Loucy (cell line): ENCODE data around the gene SLC30A3.

ENCODE experiments used
- H2AFZ ChIP-seq: fragments of 200-600 bp; sonication (generic); 2 replicates; pipeline ENCODE4 v1.6.0; 2016; ENCODE audit warnings: antibody characterized with exemption, mild to moderate bottlenecking, low read length, moderate library complexity
- H3F3A ChIP-seq: fragments of 200-600 bp; 2 replicates; pipeline ENCODE4 v1.6.0; 2016; ENCODE audit warnings: antibody characterized with exemption, low read depth, mild to moderate bottlenecking
- H3K27me3 ChIP-seq: fragments of 200-600 bp; sonication (generic); 2 replicates; pipeline ENCODE4 v1.6.1; 2014; ENCODE audit warnings: low read length, mild to moderate bottlenecking; ENCODE audit not compliant: insufficient read depth, poor library complexity, severe bottlenecking
- H3K36me3 ChIP-seq: fragments of 200-600 bp; sonication (generic); 2 replicates; pipeline ENCODE4 v1.6.1; 2016; ENCODE audit warnings: low read length; ENCODE audit not compliant: insufficient read depth
- H3K4me1 ChIP-seq: fragments of 200-600 bp; sonication (generic); 2 replicates; pipeline ENCODE4 v1.5.1; 2014; ENCODE audit warnings: low read length, mild to moderate bottlenecking; ENCODE audit not compliant: insufficient read depth, poor library complexity, severe bottlenecking
- H3K4me2 ChIP-seq: fragments of 200-600 bp; sonication (generic); 2 replicates; pipeline ENCODE4 v1.6.0; 2014; ENCODE audit warnings: antibody characterized with exemption, low read length, low read depth, mild to moderate bottlenecking; ENCODE audit not compliant: poor library complexity, severe bottlenecking
- H3K4me3 ChIP-seq: fragments of 200-600 bp; sonication (generic); 2 replicates; pipeline ENCODE4 v1.5.1; 2014; ENCODE audit warnings: low read length, mild to moderate bottlenecking, mixed read lengths; ENCODE audit not compliant: poor library complexity, severe bottlenecking
- H3K79me2 ChIP-seq: fragments of 200-600 bp; sonication (generic); 2 replicates; pipeline ENCODE4 v1.6.1; 2014; ENCODE audit warnings: low read length; ENCODE audit not compliant: insufficient read depth
- H3K9ac ChIP-seq: fragments of 200-600 bp; sonication (generic); 2 replicates; pipeline ENCODE4 v1.6.0; 2014; ENCODE audit warnings: mild to moderate bottlenecking, low read depth, low read length, moderate library complexity; ENCODE audit not compliant: poor library complexity, severe bottlenecking
- H3K9me2 ChIP-seq: fragments of 200-600 bp; sonication (generic); replicated peaks from 2 replicates; pipeline ENCODE4 v1.6.1; 2016; ENCODE audit warnings: low read depth, low read length, mixed read lengths
- H3K9me3 ChIP-seq: fragments of 200-600 bp; sonication (generic); 2 replicates; pipeline ENCODE4 v1.6.1; 2014; ENCODE audit warnings: mild to moderate bottlenecking, antibody characterized with exemption, low read length, low read depth; ENCODE audit not compliant: insufficient read depth
- H4K20me1 ChIP-seq: fragments of 200-600 bp; sonication (generic); 2 replicates; pipeline ENCODE4 v1.6.0; 2014; ENCODE audit warnings: antibody characterized with exemption, low read length, mild to moderate bottlenecking; ENCODE audit not compliant: insufficient read depth, poor library complexity, severe bottlenecking
- CTCF ChIP-seq: fragments of 200-600 bp; sonication (generic); conservative IDR thresholded peaks from 2 replicates; pipeline ENCODE4 v1.5.1; 2014; ENCODE audit warnings: mild to moderate bottlenecking, antibody characterized with exemption, low read length
- EZH2phosphoT487 ChIP-seq: fragments of 200-600 bp; IDR thresholded peaks from 2 replicates; pipeline ENCODE4 v1.6.1; 2018; ENCODE audit warnings: antibody characterized with exemption, mild to moderate bottlenecking, moderate library complexity, borderline replicate concordance

SLC30A3 gene

GRCh38 chr2:27306573-27307286 is 43.9 kb upstream of the SLC30A3 start:
- H3K4me3 ChIP-seq: no peak overlapping the region
- H3K4me1 ChIP-seq: no peaks in the 10 kb centered on the region
- no peaks in the 10 kb centered on the region for H4K20me1 ChIP-seq
- H3K9me3 ChIP-seq: no peaks in the 10 kb centered on the region
- no peak overlapping the region for H3K4me2 ChIP-seq
- no peaks in the 10 kb centered on the region for H3K27me3 ChIP-seq
- no peaks in the 10 kb centered on the region for H3K79me2 ChIP-seq
- no peak overlapping the region for H2AFZ ChIP-seq
- H3K36me3 ChIP-seq: no peaks in the 10 kb centered on the region
- no peak for TF ChIP-seq CTCF
- H3K9ac ChIP-seq: no peak overlapping the region
- no peaks in the 10 kb centered on the region for H3F3A ChIP-seq
- no peaks in the 10 kb centered on the region for H3K9me2 ChIP-seq

GRCh38 chr2:27306136-27306535 is 43.3 kb upstream of the SLC30A3 start:
- no peak overlapping the region for H3K9ac ChIP-seq

GRCh38 chr2:27305516-27305915 is 42.7 kb upstream of the SLC30A3 start:
- Histone ChIP-seq H3K9me3 (no peaks in the 10 kb centered on the region), H3K4me2 (no peak overlapping the region), H4K20me1 (no peaks in the 10 kb centered on the region), H3F3A (no peaks in the 10 kb centered on the region), H3K9ac (no peak overlapping the region), H3K36me3 (no peaks in the 10 kb centered on the region), H2AFZ (no peak overlapping the region), H3K27me3 (no peaks in the 10 kb centered on the region), H3K9me2 (no peaks in the 10 kb centered on the region), H3K79me2 (no peaks in the 10 kb centered on the region), H3K4me3 (no peak overlapping the region), H3K4me1 (no peaks in the 10 kb centered on the region)
- no peak for TF ChIP-seq EZH2phosphoT487
- no peak for TF ChIP-seq CTCF

More at GRCh38 chr2:27306136-27306535, 43.3 kb upstream of the SLC30A3 start:
- no peak overlapping the region for H3K4me3 ChIP-seq
- no peaks in the 10 kb centered on the region for H4K20me1 ChIP-seq
- H3K79me2 ChIP-seq: no peaks in the 10 kb centered on the region
- no peaks in the 10 kb centered on the region for H3K9me3 ChIP-seq
- no peaks in the 10 kb centered on the region for H3K27me3 ChIP-seq
- no peak overlapping the region for H2AFZ ChIP-seq
- H3K4me1 ChIP-seq: no peaks in the 10 kb centered on the region
- TF ChIP-seq EZH2phosphoT487 (no peak), CTCF (no peak)
- H3F3A ChIP-seq: no peaks in the 10 kb centered on the region
- H3K36me3 ChIP-seq: no peaks in the 10 kb centered on the region
- H3K4me2 ChIP-seq: no peak overlapping the region
- H3K9me2 ChIP-seq: no peaks in the 10 kb centered on the region
